Kidney (tissue), 14 donors: ENCODE measurements around the gene ST6GAL1. TPM values are rescaled to one million over a fixed set of nuclear protein-coding genes. Genes with fewer than 3 reads are reported as not detected.
A peak's percentile ranks its signal among the peaks of the same experiment; 100 is the strongest.

Experiments
- DNase-seq, 5 donors: peaks; one replicate each; pipeline ENCODE4 v3.0.0-alpha.2; 2013 to 2020
- FAIRE-seq: peaks from 2 replicates; lab custom pipeline; 2012; peaks lifted over from hg19 to GRCh38; lab: Jason Lieb, UNC
- H3K27ac ChIP-seq, 2 donors: one replicate each; pipeline ENCODE4 v1.7.0; 2013; ENCODE audit warnings: low read depth in 2 of 2, low read length in 2 of 2, inconsistent platforms in 1 of 2
- H3K27me3 ChIP-seq: one replicate; pipeline ENCODE4 v1.7.1; 2013; ENCODE audit warnings: low read length, inconsistent platforms; ENCODE audit not compliant: control insufficient read depth, insufficient read depth
- H3K36me3 ChIP-seq, 3 donors: one replicate each; pipeline versions ENCODE4 v1.7.0 to v1.7.1; 2013; ENCODE audit warnings: low read length in 3 of 3, control low read depth in 1 of 3, inconsistent platforms in 1 of 3; ENCODE audit not compliant: insufficient read depth in 3 of 3, control insufficient read depth in 2 of 3
- H3K4me1 ChIP-seq, 3 donors: one replicate each; pipeline versions ENCODE4 v1.7.0 to v1.7.1; 2013; ENCODE audit warnings: low read length in 3 of 3, inconsistent platforms in 1 of 3, low read depth in 1 of 3; ENCODE audit not compliant: control insufficient read depth in 2 of 3, insufficient read depth in 2 of 3
- H3K4me3 ChIP-seq, 3 donors: one replicate each; pipeline versions ENCODE4 v1.7.0 to v1.8.1; 2013; ENCODE audit warnings: low read length in 3 of 3, control low read depth in 1 of 3, inconsistent platforms in 1 of 3
- H3K9ac ChIP-seq, 3 donors: one replicate each; pipeline versions ENCODE4 v1.7.0 to v1.7.1; 2013; ENCODE audit warnings: low read length in 3 of 3, control low read depth in 1 of 3, inconsistent platforms in 1 of 3
- H3K9me3 ChIP-seq, 3 donors: one replicate each; pipeline versions ENCODE4 v1.7.0 to v1.7.1; 2013; ENCODE audit warnings: low read length in 3 of 3, control low read depth in 1 of 3, inconsistent platforms in 1 of 3; ENCODE audit not compliant: control insufficient read depth in 2 of 3, insufficient read depth in 1 of 3
- CTCF ChIP-seq: IDR thresholded peaks from 3 replicates; pipeline ENCODE4 v1.5.1; 2012; ENCODE audit warnings: mild to moderate bottlenecking, moderate library complexity, borderline replicate concordance; ENCODE audit not compliant: insufficient read depth; ENCODE audit errors: extremely low read depth
- intact Hi-C: fragments of 100-400 bp; cut with DNase I; formaldehyde crosslinking; loops from one replicate; pipeline ENCODE4 v1.11.1; 2022
- polyA plus RNA-seq: library from polyadenylated mRNA; stranded (reverse); fragments of 350-450 nt; fragmentation: Illumina TruSeq; extraction: RNeasy Lipid Tissue Mini Kit (QIAGEN cat#74804); gene quantifications from one replicate; pipeline ENCODE4 v1.2.3, GENCODE V29; 2014; ENCODE audit warnings: low read depth, low replicate concordance; ENCODE audit not compliant: insufficient read depth
- total RNA-seq: library from RNA; stranded (reverse); fragmentation: NEBNext Ultra II Directional; extraction: Animal tissue kit (Norgen Biotek cat#: 25700); gene quantifications from one replicate; pipeline ENCODE4 v1.2.1, GENCODE V29; 2021
- donor health status: control.
- donor health status: control.
- donor health status: control.
- donor health status: control.
- donor health status: control.
- donor health status: DM: yes; HTN: yes; CAD: no.
- donor health status: Normal renal cell carcinoma (clear cell type).

ST6GAL1 gene
- total and polyA plus RNA-seq, 2 donors from 2014 or later = 62.6 to 236 TPM

GRCh38 chr3:186974824-186975313 lies 44.5 kb downstream of the ST6GAL1 start:
- no peak for TF ChIP-seq CTCF
- Histone ChIP-seq H3K9me3 (no peaks in the 10 kb centered on the region), H3K27me3 (no peaks in the 10 kb centered on the region), H3K36me3 (peaks cover 0 to 6% (median 2%) of the 10 kb centered on the region in 3 donors), H3K4me1 (peaks cover 0 to 11% (median 2%) of the 10 kb centered on the region in 3 donors), H3K4me3 (no peak overlapping the region), H3K27ac (no peak overlapping the region), H3K9ac (no peak overlapping the region)
- FAIRE-seq (no peak), DNase-seq (peak in 2 of 5 donors; percentile 51 to 60)
- intact Hi-C loops = no loop called here

- H3K9ac ChIP-seq = peak overlapping the region in 1 of 3 donors; percentile 7
- no peak for DNase-seq
- H3K4me1 ChIP-seq = peaks cover 0 to 11% (median 2%) of the 10 kb centered on the region in 3 donors
- peaks cover 0 to 6% (median 2%) of the 10 kb centered on the region in 3 donors for H3K36me3 ChIP-seq
- FAIRE-seq = no peak
- no peak for TF ChIP-seq CTCF
- no peak overlapping the region for H3K4me3 ChIP-seq
- intact Hi-C loops = no loop called here
- H3K27ac ChIP-seq = peak overlapping the region; percentile 1 to 49
- H3K27me3 ChIP-seq = no peaks in the 10 kb centered on the region
- H3K9me3 ChIP-seq = no peaks in the 10 kb centered on the region
Observed at GRCh38 chr3:186975726-186976125, 45.4 kb downstream of the ST6GAL1 start.

GRCh38 chr3:186976837-186977750 lies 46.8 kb downstream of the ST6GAL1 start:
- H3K4me1 ChIP-seq = peaks cover 0 to 9% (median 2%) of the 10 kb centered on the region in 3 donors
- H3K9me3 ChIP-seq = no peaks in the 10 kb centered on the region
- peaks cover 0 to 6% (median 2%) of the 10 kb centered on the region in 3 donors for H3K36me3 ChIP-seq
- FAIRE-seq (no peak), DNase-seq (peak; percentile 88 to 93 (median 90))
- no peak for TF ChIP-seq CTCF
- intact Hi-C loops = no loop called here
- peak overlapping the region in 1 of 3 donors; percentile 63 for H3K9ac ChIP-seq
- H3K27ac ChIP-seq = peak overlapping the region; percentile 57 to 71
- no peak overlapping the region for H3K4me3 ChIP-seq
- no peaks in the 10 kb centered on the region for H3K27me3 ChIP-seq
